ENCODE measurements around the gene IL4R.
"Not testable (repeated sequence)": the region's sequence is repeated elsewhere in the genome, so short reads cannot be mapped to it uniquely, and the experiment has no call there.

IL4R gene

GRCh38 chr16:27288313-27288712, 25.5 kb upstream of the IL4R start:
- not testable (repeated sequence) for DNase-seq (ENCODE audit: low read depth in 2 of 2)

GRCh38 chr16:27289669-27290068, 24.1 kb upstream of the IL4R start:
- DNase-seq (ENCODE audit: low read depth in 2 of 2): no peak

GRCh38 chr16:27290562-27290961, 23.2 kb upstream of the IL4R start:
- no peak for DNase-seq (ENCODE audit: low read depth in 2 of 2)

DNA sequence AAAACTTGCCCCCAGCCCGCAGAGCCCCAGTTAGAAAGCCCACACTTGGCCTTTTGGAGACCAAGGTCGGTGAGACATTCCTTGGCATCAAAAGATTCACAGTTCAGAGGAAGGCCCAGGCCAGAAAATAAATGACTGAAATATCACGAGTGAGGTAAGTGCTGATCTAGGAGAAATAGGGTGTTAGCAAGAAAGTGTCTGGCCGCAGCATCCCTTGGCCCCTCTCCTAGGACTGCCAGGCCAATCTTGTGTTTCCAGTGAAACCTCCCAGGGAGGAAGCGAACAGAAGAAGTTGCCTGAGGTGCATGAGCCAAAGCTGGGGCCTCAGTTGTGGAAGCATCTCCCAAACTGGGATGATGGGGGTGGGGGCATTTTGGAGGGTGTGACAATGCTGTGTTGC, 22.7 kb upstream of the IL4R start:
- DNase-seq (ENCODE audit: low read depth in 2 of 2): no peak

DNA sequence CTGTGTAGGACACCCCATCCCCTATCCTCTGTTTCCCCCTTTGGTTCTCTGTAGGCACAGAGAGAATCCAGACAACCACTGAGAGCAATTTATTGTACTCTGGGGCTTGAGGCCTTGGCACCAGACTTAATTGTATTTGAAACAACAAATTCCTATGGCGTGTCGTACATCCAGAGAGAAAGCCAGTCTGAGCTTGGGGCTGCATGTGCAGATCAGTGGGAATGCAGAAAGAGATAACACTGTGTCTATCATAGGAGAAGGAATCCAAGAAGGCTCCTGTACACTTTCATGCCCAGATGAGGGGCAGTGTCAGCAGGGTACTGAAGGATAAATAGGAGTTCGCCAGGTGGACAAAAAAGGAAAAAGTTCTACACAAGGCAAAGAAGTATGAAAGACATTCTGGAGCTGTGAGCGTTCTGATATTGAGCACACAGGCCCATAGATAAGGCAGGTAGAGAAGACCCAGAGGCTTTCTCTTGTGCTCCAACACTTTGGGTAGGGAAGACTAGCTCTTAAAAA, 22.0 kb upstream of the IL4R start:
- DNase-seq (ENCODE audit: low read depth in 2 of 2): no peak

- DNase-seq (ENCODE audit: low read depth in 2 of 2): no peak
Measured at GRCh38 chr16:27293343-27293742, 20.4 kb upstream of the IL4R start.

GRCh38 chr16:27298132-27298531, 15.6 kb upstream of the IL4R start:
- DNase-seq (ENCODE audit: low read depth in 2 of 2): no peak

DNA sequence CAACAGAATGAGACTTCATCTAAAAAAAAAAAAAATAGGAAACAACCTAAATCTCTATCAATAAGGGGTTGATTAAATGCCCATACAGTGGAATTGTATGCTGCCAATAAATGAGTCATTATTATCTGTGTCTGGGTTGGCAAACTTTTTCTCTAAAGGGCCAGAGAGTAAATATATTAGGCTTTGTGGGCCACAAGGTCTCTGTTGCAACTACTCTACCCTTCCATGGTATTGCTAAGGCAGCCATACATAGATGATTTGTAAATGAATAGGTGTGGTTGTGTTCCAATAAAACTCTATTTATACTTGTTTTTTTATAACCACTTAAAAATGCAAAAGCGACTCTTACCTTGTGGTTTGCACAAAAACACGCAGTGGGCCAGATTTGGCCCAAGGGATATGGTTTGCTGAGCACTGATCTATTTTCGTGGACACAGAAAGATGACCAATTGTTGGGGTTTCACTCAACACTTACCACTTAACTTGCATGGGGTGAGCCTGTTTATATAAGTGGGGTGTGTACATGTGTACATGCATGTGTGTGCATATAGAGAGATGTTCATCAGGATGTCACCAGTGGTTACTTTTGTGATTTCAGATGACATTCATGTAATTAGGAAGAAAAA, 12.4 kb upstream of the IL4R start:
- no peak for DNase-seq (ENCODE audit: low read depth in 2 of 2)

- no peak for DNase-seq (ENCODE audit: low read depth in 2 of 2)
Measured at GRCh38 chr16:27302126-27302525, 11.6 kb upstream of the IL4R start.

DNA sequence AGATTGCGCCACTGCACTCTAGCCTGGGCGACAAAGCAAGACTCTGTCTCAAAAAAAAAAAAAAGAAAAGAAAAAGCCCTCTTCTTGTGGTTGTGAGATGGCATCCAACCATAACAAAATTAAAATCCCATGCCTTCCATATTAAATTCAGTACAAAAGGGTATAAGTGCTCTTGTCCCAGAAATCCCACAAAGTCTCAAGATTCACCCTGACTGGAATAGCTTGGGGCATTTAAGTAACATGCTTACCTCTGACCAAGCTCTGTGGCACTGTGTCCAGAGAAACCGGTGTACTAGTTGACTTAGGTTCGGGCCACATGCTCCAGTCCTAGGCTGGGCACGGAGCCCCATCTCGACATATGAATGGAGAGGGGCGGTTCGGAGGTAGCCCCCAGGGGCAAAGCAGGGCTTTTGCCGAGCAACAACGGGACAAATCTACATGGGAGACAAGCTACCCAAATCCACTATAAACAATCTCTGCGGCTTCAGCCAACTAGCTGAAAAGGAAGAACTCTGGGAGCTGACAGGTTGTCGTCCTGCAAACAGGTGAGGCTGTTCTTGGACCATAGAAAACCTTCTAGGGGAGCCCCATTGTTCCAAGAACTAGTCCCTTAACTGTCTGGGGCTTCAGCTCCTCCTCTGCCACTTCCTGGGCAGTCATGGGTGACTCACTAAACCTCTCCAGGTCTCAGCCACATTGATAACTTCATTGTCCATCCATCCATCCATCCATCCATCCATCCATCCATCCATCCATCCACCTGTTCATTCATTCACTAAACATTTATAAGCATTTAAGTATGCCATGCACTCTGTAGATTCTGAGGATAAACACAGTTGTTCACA, 10.3 kb upstream of the IL4R start:
- DNase-seq (ENCODE audit: low read depth in 2 of 2): no peak

DNA sequence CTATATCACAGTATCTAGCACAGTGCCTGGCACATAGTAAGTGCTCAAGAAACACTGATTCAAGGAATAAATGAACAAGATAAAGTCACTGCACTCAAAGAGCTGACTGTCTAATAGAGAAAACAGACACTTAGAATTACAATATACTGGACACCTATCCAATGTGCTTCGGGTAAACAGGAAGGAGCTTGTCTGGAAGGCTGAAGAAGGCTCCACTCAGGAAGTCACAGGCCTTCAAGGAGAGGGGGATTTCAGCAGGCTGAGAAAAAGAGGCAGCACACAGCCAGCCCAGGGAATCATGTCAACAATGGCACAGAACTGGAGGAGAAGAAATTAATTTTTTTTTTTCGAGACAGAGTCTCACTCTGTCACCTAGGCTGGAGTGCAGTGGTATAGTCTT, 9.7 kb upstream of the IL4R start:
- DNase-seq (ENCODE audit: low read depth in 2 of 2): no peak

DNA sequence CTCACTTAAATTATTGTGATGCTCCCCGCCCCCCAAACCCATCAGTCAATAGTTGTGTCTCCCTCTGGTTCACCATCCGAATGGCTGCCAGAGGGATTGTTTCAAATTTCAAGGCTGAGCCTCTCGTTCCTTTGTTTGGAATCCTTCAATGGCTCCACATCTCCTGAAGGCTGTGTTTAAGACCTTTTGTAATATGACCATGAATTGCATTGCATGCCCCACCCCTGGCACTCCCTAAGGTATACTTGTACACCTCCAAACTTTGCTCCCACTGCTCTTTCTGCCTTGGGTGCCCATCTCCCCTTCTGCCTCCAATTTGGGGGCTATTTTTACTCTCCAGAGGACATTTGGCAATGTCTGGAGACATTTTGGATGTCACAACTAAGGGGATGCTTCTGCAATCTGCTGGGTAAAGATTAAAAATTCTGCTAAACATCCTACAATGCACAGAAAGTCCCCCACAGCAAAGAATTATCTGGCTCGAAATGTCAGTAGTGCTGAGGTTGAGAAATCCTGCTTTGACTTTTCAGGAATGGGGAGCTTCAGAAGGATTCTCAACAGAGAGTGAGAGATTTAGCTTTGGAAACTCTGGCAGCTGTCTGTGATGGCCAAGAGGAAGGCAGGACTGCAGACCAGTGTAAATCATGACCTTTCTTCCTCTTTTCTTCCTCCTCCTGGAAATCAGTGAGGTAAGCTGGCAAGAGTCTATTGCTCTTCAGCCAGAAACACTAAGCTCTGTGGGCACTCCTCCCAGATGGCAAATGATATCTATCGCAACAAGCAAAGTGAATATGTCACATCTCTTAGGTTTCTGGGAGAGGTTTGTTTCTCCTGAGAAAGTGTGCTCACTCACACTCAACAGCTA, 8.7 kb upstream of the IL4R start:
- DNase-seq (ENCODE audit: low read depth in 2 of 2): no peak

DNA sequence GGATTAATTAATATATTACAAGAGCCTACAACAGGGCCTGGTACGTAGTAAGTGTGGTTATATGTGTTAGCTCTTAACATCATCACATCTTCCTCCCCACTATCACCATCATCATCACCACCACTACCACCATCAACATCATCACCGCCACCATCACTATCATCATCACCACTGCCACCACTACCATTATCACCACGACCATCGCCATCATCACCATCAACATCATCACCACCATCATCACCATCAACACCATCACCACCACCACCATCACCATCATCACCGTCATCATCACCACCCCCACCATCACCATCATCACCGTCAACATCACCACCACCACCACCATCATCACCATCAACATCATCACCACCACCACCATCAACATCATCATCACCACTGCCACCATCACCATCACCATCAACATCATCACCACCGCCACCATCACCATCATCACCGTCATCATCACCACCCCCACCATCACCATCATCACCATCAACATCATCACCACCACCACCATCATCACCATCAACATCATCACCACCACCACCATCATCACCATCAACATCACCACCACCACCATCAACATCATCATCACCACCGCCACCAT, 7.8 kb upstream of the IL4R start:
- DNase-seq (ENCODE audit: low read depth in 2 of 2): no peak

DNA sequence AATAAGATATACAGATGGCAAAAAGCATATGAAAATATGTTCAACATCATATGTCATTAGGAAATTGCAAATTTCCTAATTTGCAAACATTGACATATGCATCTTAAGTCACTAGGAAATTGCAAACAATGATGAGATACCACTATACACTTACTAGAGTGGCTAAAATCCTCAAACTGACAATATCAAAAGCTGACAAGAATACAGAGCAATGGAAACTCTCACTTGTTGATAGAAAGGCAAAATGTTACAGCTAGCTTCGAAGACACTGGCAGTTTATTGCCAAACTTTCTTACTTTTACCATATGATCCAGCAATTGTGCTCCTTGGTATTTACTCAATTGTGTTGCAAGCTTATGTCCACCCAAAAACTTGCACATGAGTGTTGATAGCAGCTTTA, 5.0 kb upstream of the IL4R start:
- DNase-seq (ENCODE audit: low read depth in 2 of 2): no peak

DNA sequence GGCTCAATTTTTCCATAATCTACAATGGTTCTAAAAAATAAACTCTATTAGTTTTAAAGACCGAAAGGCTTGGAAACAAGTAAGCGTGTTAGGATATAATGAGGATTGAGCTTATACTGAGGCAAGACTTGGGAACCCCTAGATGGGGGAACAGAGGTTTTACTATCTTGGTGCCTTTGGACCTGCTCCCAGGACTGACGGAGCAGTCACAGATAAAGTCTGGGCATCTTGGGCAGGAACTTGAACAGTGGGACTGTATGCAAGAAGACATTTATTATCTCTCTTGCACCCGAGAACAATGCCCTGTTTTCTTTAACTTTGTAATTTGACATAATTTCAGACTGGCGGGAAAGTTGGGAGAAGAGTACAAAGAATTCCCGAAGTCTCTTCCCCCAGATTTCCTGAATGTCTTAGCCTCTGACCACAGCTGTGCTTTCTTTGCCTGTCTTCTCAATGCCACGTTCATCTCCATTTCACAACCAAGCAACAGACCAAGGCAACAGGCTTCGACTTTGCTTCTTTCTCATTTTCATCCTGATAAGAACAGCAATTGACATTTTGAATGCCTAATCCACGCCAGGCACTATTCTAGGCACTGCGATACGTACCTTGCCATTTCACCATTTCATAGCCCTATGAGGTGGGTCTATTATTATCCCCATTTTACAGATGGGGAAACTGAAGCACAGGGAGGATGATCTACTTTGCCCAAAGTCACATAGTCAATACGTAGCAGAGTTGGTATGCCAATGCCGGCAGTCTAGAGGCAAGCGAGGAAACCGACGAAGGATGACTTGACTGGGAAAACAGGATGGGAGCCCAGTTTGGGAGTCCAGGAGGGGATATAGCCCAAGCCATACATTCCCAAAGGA, 3.0 kb upstream of the IL4R start:
- DNase-seq (ENCODE audit: low read depth in 2 of 2): no peak

DNA sequence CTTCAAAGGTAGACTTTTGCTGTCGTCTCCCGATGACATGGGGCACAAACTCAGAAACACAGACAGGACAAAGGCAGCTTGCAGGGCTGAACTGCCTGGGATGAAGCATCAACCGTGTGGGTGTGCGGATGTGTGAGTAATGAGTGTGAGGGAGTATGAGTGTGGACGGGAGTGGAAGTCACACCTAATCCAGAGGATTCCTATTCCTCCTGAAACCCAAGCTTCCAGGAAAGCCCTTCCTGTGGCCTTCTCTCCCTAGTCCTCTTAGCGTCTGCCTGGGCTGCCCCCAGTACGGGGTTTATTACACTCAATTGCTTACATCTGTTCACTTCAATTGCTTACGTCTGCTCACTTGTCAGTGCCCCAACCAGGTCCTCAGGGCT, 2.3 kb upstream of the IL4R start:
- no peak for DNase-seq (ENCODE audit: low read depth in 2 of 2)

- DNase-seq (ENCODE audit: low read depth in 2 of 2): no peak
Measured at GRCh38 chr16:27311897-27312303, 1.9 kb upstream of the IL4R start.

DNA sequence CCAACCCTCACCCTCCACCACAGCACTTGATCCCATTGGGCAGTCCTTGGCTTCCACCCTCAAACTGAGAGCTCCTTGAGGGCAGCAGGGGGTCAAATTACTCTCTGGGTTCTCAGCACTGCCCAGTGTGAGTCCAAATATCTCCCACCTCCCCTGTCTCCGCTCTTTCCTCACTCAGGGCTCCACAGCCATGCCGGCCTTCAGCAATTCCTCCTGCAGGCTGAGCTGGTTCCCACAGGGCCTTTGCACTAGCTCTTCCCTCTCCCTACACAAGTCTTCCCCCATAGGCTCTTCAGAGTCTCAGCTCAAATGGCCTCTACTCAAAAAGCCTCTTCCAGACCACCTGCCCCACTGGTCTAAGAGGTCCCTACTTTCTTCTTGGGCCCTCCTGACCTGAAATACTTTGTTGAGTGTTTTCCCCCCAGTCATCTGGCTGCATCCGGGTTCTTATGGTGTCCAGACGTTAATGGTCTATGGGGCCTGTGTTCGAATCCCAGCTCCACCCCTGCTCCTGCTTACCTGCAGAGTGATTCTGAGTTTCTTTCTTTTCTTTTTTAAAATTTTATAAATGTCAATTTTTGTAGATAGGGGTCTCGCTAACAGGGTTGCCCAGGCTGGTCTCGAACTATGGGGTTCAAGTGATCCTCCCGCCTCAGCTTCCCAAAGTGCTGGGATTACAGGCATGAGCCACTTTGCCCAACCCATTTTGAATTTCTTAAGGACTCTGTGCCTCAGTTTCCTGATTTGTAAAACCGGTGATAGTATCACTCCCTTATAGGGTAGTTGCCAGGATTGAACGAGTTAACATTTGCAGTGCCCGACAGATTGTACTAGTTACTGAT, 973 bp upstream of the IL4R start:
- DNase-seq (ENCODE audit: low read depth in 2 of 2): no peak

DNA sequence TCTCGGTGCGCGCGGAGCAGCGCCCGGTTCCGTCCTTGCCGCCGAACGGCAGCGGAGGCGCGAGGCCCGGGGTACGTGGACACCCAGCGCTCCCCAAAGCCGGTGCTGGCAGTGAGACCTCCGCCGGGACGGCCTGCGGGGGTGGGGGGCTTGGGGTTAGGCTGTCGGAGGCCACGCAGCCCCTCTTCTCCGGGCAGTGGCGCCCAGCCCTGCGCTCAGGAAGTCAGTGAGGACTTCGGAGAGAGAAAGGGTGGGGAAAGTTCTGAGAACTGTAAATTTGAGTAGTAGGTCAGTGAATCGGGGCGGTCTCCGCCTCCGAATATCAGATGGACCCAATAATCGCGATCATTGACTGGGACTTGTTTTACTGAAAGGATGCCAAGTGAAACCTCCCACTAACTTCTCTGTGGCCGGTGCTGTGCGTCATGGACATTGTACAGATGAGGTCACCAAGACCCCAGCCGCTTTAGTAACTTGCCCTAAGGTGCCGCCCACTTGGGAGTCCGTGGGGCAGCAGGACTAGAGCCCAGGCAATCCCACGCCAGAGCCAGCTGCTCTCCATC, 468 bp downstream of the IL4R start:
- peak; percentile 74 to 79 for DNase-seq (ENCODE audit: low read depth in 2 of 2)

GRCh38 chr16:27314986-27315332, 1.2 kb downstream of the IL4R start:
- no peak for DNase-seq (ENCODE audit: low read depth in 2 of 2)
